ENCODE data around the gene ATXN2.

The ATXN2 gene

GRCh38 chr12:111446631-111447570 is 152.2 kb downstream of the ATXN2 start:
- Histone ChIP-seq H3K4me1 (ENCODE audit: control insufficient read depth, insufficient read depth, low read depth, low read length) (peaks cover 52% of the 10 kb centered on the region), H3K9me3 (ENCODE audit: control insufficient read depth, low read length) (no peaks in the 10 kb centered on the region), H3K36me3 (ENCODE audit: control insufficient read depth in 1 of 2, insufficient read depth in 2 of 2, low read depth in 1 of 2, low read length in 2 of 2) (peaks cover 59 to 89% of the 10 kb centered on the region in 2 experiments), H3K79me1 (replicated peaks; ENCODE audit: low read length, poor library complexity, severe bottlenecking) (no peaks in the 10 kb centered on the region), H2BK120ac (ENCODE audit: low read depth, low read length) (no peak overlapping the region), H3K23ac (ENCODE audit: low read length in 2 of 2) (no peak overlapping the region), H3K27me3 (ENCODE audit: control insufficient read depth in 1 of 2, insufficient read depth in 1 of 2, low read length in 2 of 2) (no peaks in the 10 kb centered on the region), H3K4me3 (ENCODE audit: insufficient read depth in 1 of 2, low read depth in 1 of 2, low read length in 2 of 2) (no peak overlapping the region), H3K27ac (ENCODE audit: low read length, poor library complexity, severe bottlenecking) (peak overlapping the region; percentile 86), H2AK5ac (ENCODE audit: low read length, severe bottlenecking) (peak overlapping the region; percentile 36), H2AFZ (ENCODE audit: low read depth, low read length) (no peak overlapping the region), H3K4ac (ENCODE audit: low read depth in 1 of 2, low read length in 2 of 2) (peak overlapping the region in 1 of 2 experiments; percentile 57), H3K4me2 (ENCODE audit: low read length, poor library complexity, severe bottlenecking) (no peak overlapping the region), H3K14ac (ENCODE audit: low read length in 2 of 2) (no peak overlapping the region), H3K9ac (ENCODE audit: low read length) (peak overlapping the region; percentile 72), H3K18ac (ENCODE audit: low read depth in 1 of 2, low read length in 2 of 2) (peak overlapping the region; percentile 51 to 81), H2BK12ac (ENCODE audit: low read length in 2 of 2) (peak overlapping the region in 1 of 2 experiments; percentile 12), H2BK5ac (ENCODE audit: low read depth, low read length, poor library complexity, severe bottlenecking) (no peak overlapping the region), H4K91ac (ENCODE audit: low read length) (peak overlapping the region; percentile 23), H2BK15ac (ENCODE audit: low read depth, poor library complexity, severe bottlenecking) (no peak overlapping the region), H4K8ac (ENCODE audit: low read length) (peak overlapping the region; percentile 52)
- DNase-seq, result no peak
- WGBS, result 95% methylated on average over 17 of the region's 20 CpGs

DNA sequence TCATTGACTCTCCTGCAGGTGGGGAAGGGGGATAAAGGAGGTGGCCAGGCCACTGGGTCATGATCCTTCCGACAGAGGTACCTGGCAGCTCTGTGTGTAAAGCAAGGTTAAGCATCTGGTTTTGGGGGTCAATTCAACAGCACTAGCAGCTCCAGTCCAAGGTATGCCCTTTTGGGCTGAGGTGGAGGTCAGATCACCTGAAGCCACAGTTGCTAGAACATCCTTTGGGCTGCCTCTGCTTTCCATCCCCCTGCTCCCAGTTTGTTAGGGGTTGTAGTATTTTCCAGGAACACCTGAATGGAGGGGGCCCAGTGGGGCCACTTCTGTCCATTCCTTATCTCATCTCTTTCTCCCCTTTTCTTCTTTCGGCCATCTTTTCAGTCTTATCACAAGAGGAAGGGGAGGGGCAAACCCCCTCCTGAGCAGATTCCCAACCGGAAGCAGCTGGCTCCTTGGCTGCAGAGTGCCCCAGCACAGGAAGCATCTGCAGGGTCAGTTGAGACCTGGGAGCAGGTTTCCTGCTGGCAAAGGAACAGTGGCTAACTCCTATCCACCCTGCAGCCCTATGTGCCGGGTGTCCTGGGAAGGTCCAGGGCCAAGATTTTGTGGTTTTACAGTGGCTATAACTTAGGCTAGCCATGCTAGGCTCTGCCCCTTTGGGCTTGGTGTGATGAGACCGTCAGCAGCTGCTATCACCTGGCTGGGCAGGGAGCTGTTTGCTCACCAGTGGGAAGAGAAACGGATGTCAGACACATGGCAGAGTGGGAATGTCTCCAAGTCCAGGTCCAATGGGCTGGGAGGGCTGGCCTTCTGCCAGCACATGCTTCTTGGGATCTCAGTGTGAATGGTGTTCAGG is 153.2 kb downstream of the ATXN2 start:
- Histone ChIP-seq H3K27ac (ENCODE audit: low read length, poor library complexity, severe bottlenecking) (peak overlapping the region; percentile 86), H4K91ac (ENCODE audit: low read length) (peak overlapping the region; percentile 88), H4K8ac (ENCODE audit: low read length) (peak overlapping the region; percentile 84), H2BK120ac (ENCODE audit: low read depth, low read length) (peak overlapping the region; percentile 36), H3K14ac (ENCODE audit: low read length in 2 of 2) (peak overlapping the region in 1 of 2 experiments; percentile 90), H3K4me2 (ENCODE audit: low read length, poor library complexity, severe bottlenecking) (no peak overlapping the region), H2AK5ac (ENCODE audit: low read length, severe bottlenecking) (peak overlapping the region; percentile 87), H3K9ac (ENCODE audit: low read length) (peak overlapping the region; percentile 72), H3K9me3 (ENCODE audit: control insufficient read depth, low read length) (no peaks in the 10 kb centered on the region), H3K79me1 (replicated peaks; ENCODE audit: low read length, poor library complexity, severe bottlenecking) (no peaks in the 10 kb centered on the region), H3K27me3 (ENCODE audit: control insufficient read depth in 1 of 2, insufficient read depth in 1 of 2, low read length in 2 of 2) (no peaks in the 10 kb centered on the region), H3K23ac (ENCODE audit: low read length in 2 of 2) (peak overlapping the region in 1 of 2 experiments; percentile 6), H3K18ac (ENCODE audit: low read depth in 1 of 2, low read length in 2 of 2) (peak overlapping the region; percentile 81 to 88), H3K4me1 (ENCODE audit: control insufficient read depth, insufficient read depth, low read depth, low read length) (peaks cover 52% of the 10 kb centered on the region), H3K36me3 (ENCODE audit: control insufficient read depth in 1 of 2, insufficient read depth in 2 of 2, low read depth in 1 of 2, low read length in 2 of 2) (peaks cover 63 to 88% of the 10 kb centered on the region in 2 experiments), H3K4ac (ENCODE audit: low read depth in 1 of 2, low read length in 2 of 2) (peak overlapping the region; percentile 69 to 79), H2AFZ (ENCODE audit: low read depth, low read length) (no peak overlapping the region), H3K4me3 (ENCODE audit: insufficient read depth in 1 of 2, low read depth in 1 of 2, low read length in 2 of 2) (no peak overlapping the region), H2BK12ac (ENCODE audit: low read length in 2 of 2) (peak overlapping the region; percentile 60 to 71), H2BK5ac (ENCODE audit: low read depth, low read length, poor library complexity, severe bottlenecking) (peak overlapping the region; percentile 21), H2BK15ac (ENCODE audit: low read depth, poor library complexity, severe bottlenecking) (peak overlapping the region; percentile 55)
- DNase-seq, result peak; percentile 79
- WGBS, result 37% methylated on average over 6 of the region's 6 CpGs

DNA sequence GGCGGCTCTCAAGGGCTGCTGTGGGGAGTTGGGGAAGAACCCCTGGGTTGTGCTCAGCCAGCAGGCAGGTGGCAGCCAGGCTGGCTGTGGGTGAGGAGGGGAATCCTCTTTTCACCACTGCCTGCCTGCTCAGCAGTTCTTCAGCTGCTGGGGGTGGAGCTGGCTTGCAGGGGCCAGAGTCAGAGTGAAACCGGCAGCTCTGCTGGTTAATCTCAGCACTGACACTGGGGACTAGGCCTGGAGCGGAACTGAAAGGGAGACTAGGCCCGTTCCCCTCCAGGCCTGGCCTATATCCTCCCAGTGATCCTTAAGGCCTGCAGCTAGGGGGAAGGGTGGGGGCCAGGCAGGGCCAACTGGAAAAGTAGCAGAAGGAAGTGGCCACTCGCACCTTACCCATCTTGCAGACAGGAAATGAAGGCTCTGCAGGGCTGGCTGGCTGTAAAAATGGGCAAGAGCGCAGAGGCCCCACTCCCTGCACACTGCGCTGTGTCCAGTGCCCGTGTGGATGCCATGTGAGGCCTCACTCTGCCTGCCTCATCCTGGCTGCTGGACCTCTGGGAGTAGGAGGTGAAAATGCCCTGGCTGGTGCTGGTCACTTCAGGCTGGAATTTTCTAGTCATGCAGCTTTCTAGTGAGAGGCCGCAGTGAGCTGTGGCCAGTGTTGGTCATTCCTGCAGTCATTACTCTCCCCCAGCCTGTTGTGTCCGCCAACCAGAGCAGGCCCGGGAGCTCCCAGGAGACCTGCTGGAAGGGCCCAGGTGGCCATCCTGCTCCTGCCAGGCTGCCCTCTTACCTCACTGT is 154.0 kb downstream of the ATXN2 start:
- peaks cover 62 to 86% of the 10 kb centered on the region in 2 experiments for H3K36me3 ChIP-seq (ENCODE audit: control insufficient read depth in 1 of 2, insufficient read depth in 2 of 2, low read depth in 1 of 2, low read length in 2 of 2)
- no peak overlapping the region for H3K4me3 ChIP-seq (ENCODE audit: insufficient read depth in 1 of 2, low read depth in 1 of 2, low read length in 2 of 2)
- H3K4me2 ChIP-seq (ENCODE audit: low read length, poor library complexity, severe bottlenecking), result no peak overlapping the region
- H2BK5ac ChIP-seq (ENCODE audit: low read depth, low read length, poor library complexity, severe bottlenecking), result peak overlapping the region; percentile 21
- H3K4me1 ChIP-seq (ENCODE audit: control insufficient read depth, insufficient read depth, low read depth, low read length), result peaks cover 51% of the 10 kb centered on the region
- peak overlapping the region; percentile 72 for H3K9ac ChIP-seq (ENCODE audit: low read length)
- WGBS, result 45% methylated on average over 11 of the region's 11 CpGs
- peak overlapping the region in 1 of 2 experiments; percentile 6 for H3K23ac ChIP-seq (ENCODE audit: low read length in 2 of 2)
- peak overlapping the region; percentile 86 for H3K27ac ChIP-seq (ENCODE audit: low read length, poor library complexity, severe bottlenecking)
- DNase-seq, result peak; percentile 92
- peak overlapping the region; percentile 55 for H2BK15ac ChIP-seq (ENCODE audit: low read depth, poor library complexity, severe bottlenecking)
- H2BK120ac ChIP-seq (ENCODE audit: low read depth, low read length), result peak overlapping the region; percentile 36
- peak overlapping the region in 1 of 2 experiments; percentile 90 for H3K14ac ChIP-seq (ENCODE audit: low read length in 2 of 2)
- H3K9me3 ChIP-seq (ENCODE audit: control insufficient read depth, low read length), result no peaks in the 10 kb centered on the region
- H4K8ac ChIP-seq (ENCODE audit: low read length), result peak overlapping the region; percentile 84
- peak overlapping the region; percentile 76 to 79 for H3K4ac ChIP-seq (ENCODE audit: low read depth in 1 of 2, low read length in 2 of 2)
- peak overlapping the region; percentile 81 to 88 for H3K18ac ChIP-seq (ENCODE audit: low read depth in 1 of 2, low read length in 2 of 2)
- no peaks in the 10 kb centered on the region for H3K27me3 ChIP-seq (ENCODE audit: control insufficient read depth in 1 of 2, insufficient read depth in 1 of 2, low read length in 2 of 2)
- H2AK5ac ChIP-seq (ENCODE audit: low read length, severe bottlenecking), result peak overlapping the region; percentile 87
- H3K79me1 ChIP-seq (replicated peaks; ENCODE audit: low read length, poor library complexity, severe bottlenecking), result no peaks in the 10 kb centered on the region
- H4K91ac ChIP-seq (ENCODE audit: low read length), result peak overlapping the region; percentile 88
- H2AFZ ChIP-seq (ENCODE audit: low read depth, low read length), result no peak overlapping the region
- peak overlapping the region; percentile 60 to 71 for H2BK12ac ChIP-seq (ENCODE audit: low read length in 2 of 2)

All from mesenchymal stem cell (in vitro differentiated cells and primary cell).